ENCODE measurements around the gene SLC22A5.

Gene SLC22A5

GRCh38 chr5:132369474-132370180 is at the start of gene SLC22A5:
Gene SLC22A5, plus strand, starts transcription at chr5:132369710. Its CDS starts 263 bp downstream, at chr5:132369973.
- peak; percentile 90 for DNase-seq (ENCODE audit: low spot score)

GRCh38 chr5:132319975-132320374 is 49.5 kb upstream of the SLC22A5 start:
- no peak for DNase-seq (ENCODE audit: low spot score)

DNA sequence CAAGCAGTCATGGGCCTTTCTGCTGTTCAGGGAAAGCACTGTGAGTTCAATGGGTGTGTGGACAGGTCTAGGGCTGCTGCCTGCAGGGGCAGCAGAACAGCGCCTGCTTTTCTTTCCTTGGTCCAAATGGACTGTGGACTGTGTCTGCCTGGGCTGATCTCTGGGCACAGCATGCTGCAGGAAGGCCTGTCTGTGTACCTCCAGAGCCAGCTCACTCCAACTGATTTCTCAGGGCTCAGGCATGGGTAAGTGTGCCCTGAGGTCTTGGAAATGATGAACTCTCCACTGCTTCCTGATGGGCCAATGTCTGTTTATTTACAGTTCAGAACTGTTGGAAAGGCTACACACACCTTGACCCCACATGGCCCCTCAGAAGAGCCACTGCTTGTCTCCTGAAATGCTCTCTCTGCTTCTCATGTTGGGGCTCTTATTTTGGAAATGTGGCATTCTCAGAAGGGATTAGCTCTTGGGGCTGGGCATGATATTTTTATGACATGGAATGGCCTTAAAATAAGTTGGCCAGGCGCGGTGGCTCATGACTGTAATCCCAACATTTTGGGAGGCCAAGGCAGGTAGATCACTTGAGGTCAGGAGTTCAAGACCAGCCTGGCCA is 48.3 kb upstream of the SLC22A5 start:
- no peak for DNase-seq (ENCODE audit: low spot score)

DNA sequence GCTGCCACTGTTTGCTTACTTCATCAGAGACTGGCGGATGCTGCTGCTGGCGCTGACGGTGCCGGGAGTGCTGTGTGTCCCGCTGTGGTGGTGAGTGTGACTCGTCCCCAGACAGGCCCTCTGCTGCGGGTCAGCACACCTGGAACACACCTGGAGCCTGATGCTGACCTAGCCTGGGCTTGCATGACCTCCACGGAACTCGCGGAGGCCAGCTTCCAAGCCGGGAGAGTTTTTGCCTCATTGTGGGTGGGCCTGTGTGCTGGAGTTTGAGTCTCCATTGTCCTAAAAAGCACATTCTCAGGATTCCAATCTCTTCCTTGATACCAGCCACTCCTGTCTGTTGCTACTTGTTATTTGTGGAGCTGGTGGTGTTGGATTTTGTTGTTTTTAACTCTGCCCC is 47.2 kb upstream of the SLC22A5 start:
- no peak for DNase-seq (ENCODE audit: low spot score)

DNA sequence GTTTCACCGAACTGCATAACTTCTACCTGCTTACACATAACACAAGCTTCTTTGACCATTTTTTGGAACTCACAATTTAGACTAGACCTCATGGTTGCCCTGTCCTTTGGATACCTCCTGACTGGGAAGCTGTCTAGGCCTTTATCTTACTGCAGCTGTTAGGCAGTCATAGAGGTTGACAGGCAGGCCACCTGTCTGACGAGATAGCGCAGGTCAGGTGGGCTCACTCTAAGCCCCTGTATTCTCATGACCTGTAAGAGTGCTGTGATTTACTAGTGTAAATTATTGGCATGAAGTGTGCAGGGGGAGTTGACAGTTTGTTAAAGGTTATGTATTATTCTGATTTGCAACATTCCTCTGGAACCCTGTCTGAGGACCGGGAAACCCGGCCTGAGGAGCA is 46.3 kb upstream of the SLC22A5 start:
- no peak for DNase-seq (ENCODE audit: low spot score)

GRCh38 chr5:132325691-132326090 is 43.8 kb upstream of the SLC22A5 start:
- no peak for DNase-seq (ENCODE audit: low spot score)

DNA sequence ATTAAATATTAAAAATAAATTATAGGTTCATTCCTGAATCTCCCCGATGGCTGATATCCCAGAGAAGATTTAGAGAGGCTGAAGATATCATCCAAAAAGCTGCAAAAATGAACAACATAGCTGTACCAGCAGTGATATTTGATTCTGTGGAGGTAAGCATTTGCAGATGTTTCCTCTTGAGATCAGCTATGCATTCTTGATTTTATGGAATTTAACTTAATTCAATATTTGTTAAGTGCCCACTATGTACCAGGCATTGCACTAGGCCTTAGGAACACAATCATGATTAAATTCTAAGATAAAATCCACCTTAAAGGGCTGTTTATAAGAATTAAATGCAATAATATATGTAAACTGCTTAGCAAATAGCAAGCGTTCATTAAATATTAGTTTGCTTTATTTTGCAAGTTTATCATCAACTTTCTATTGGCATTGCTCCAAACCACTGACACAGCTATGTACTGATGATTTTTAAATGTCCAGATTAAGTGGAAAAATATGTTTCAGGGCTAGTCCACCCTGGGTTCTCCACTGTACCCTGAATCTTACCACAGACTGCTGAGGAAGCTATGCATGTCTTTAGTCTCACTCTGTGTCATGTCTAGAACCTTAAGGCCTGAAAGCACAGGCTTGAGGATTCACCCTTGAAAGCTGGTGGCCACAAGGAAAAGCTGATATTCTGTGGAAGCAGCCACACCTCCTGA is 42.1 kb upstream of the SLC22A5 start:
- no peak for DNase-seq (ENCODE audit: low spot score)

DNA sequence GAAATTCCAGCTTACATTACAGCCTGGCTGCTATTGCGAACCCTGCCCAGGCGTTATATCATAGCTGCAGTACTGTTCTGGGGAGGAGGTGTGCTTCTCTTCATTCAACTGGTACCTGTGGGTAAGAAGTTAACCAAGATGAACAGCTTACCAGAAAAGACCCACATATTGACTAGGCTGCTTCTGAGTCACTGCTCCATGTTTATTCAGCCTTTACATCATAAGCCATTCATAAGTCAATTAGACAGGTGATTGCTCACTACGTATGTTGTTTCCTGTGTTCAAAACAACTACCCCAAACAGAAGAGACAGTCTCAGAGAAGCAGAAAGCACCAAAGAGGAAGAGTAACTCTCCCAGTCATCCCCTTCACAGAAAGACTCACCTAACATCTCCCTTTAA is 34.7 kb upstream of the SLC22A5 start:
- no peak for DNase-seq (ENCODE audit: low spot score)

DNA sequence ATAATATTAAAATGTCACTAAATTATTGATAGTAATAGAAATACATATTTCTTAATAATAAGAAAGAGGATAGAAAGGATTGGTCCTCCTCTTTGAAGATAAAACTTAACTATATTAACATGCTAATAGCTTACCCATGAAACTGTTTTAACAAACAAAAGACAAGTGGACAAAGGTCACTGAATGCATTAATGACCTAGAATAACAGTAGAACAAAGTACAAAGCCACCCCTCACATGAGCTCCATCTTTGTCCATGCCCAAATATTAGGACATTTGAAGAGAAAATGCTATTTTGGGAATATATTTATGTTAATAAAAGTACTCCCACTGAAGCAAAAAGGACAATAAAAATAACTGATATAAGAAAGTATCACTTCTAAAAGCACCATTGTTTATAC is 34.1 kb upstream of the SLC22A5 start:
- DNase-seq (ENCODE audit: low spot score), result no peak

GRCh38 chr5:132339502-132339901 is 30.0 kb upstream of the SLC22A5 start:
- no peak for DNase-seq (ENCODE audit: low spot score)

DNA sequence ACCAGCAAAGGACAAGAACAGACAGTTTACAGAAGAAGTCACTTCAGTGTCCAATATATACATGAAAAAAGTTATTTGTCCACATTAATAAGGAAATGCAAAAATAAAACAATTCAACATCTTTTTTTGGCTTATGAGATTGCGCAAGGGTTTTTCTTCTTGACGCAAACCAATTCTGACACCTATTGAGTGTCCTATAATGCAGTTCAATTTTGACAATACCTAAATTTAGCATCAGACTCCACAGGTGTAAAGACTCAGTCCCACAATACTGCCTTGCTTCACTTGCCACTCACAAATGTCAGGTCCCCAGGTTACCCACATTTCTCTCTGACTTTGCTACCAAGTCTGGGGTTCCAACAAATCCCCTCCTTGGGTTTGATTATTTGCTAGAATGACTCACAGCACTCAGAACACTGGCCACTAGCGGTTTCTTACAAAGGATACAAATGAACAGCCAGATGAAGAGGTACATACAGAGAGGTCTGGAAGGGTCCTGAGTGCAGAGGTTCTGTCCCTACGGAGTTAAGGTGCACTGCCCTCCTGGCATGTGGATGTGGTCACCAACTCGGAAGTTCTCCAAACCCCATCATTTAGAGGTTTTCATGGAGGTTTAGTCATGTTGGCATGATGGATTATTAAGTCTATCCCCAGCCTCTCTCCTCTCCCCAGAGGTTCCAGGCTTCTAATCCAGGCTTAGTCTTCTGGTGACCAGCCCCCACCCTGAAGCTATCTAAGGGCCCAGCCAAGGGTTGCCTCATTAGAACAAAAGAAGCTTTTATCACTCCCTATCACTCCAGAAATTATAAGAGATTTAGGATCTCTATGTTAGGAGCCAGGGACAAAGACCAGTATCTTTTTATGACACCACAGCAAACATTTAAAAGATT is 27.0 kb upstream of the SLC22A5 start:
- DNase-seq (ENCODE audit: low spot score), result peak; percentile 69

DNA sequence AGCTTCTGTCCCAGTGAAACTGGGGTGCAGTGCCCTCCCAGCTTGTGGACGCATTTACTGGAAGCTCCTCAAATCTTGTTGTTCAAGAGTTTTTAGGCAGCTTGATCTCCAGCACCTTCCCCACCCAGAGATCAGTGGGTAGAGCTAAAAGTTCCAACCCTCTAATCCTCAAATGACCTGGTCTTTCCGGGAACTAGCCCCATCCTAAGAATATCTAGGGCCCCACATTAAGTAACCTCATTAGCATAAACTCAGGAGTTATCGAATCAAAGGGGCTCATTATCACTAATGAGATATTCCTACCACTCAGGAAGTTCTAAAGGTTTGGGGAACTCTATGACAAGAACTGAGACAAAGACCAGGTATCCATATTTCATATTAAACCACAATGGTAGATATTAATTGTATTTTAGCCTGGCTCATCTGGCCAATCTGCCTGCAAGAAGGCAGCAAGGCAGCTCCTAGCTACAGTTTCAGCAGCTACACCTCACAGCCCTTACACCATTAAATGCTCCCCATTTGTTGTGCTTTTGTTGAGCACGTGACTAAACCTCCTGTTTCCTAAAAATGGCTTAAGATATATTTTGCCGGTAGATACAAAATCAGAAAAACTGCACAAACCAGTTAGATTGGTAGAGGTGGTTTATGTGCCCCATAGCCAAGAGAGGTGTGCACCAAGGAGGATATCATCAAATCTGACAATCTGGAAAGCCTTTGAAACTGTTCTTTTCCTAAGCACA is 24.6 kb upstream of the SLC22A5 start:
- no peak for DNase-seq (ENCODE audit: low spot score)

DNA sequence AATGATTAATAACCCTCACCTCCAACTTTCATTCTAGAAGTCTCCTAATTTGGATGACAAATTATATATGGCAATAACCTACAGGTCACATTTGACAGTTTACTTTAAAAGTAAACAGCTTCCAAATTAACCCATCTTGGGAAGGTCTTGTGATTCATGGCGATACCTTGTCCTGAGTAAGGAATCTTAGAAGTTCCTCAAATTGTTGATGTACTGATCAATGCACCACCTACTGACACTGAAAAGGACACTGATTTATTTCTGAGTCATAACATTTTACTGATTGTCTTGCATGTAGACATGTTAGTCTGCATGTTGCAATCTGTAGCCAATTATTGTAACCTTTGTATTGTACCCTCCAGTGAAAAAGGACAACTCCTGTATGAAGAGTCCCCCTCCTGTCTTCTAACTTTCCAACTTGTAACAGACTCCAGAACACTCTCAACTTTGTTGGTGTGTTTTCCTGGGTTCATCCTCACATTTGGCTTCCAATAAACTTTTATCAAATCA is 16.0 kb upstream of the SLC22A5 start:
- DNase-seq (ENCODE audit: low spot score), result no peak

DNA sequence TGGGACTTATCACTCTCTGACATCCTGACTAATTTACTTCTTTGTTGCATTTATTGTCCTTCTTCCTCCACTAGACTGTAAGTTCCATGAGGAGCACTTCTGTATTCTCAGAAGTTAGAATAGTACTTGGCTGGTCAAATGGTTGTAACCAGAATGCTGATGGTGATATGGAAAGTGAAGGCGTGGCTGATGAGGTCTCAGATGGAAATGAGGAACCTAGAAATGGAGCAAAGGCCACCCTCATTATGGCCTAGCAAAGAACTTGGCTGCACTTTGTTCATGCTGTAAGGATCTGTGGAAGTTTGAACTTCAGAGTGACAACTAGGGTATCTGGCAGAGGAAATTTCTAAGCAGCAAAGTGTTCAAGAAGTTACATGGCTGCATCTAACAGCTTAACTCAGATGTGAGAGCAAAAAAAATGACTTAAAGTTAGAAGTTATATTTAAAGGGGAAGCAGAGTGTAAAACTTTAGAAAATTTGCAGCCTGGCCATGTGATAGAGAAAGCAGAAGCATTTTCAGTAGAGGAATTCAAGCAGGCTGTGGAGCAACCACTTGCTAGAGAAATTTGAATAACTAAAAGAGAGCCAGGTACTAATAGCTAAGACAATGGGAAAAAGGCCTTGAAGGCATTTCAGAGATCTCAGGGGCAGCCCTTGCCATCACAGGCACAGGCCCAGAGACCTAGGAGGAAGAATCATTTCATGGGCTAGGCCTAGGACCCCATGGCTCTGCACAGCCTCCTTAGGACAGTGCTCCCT is 14.9 kb upstream of the SLC22A5 start:
- no peak for DNase-seq (ENCODE audit: low spot score)

DNA sequence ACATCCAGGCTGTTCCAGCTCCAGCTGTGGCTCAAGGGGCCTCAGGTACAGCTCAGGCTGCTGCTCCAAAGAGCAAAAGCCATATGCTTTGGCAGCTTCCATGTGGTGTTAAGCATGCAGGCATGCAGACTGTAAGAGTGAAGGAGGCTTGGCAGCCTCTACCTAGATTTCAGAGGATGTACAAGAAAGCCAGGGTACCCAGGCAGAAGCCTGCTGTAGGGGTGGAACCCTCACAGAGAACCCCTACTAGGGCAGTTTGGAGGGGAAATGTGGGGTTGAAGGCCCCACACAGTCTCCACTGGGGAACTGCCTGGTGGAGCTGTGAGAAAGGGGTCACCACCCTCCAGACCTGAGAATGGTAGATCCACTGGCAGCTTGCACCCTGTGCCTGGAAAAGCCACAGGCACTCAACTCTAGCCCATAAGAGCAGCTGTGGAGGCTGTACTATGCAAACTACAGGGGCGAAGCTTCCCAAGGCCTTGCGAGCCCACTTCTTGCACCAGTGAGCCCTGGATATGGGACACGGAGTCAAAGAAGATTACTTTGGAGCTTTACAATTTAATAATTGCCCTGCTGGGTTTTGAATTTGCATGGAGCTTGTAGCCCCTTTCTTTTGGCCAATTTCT is 14.3 kb upstream of the SLC22A5 start:
- no peak for DNase-seq (ENCODE audit: low spot score)

GRCh38 chr5:132358775-132359174 is 10.7 kb upstream of the SLC22A5 start:
- no peak for DNase-seq (ENCODE audit: low spot score)

DNA sequence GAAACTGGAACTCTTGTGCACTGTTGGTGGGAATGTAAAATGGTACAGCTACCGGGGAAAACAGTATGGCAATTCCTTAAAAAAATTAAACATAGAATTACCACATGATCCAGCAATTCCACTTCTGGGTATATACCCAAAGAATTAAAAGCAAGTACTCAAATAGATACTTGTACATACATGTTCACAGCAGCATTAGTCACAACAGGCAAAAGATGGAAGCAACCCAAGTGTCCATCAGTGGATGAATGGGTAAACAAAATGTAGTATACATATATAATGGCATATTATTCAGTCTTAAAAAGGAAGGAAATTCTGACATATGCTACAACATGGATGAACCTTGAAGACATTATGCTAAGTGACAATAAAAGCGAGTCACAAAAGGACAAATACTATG is 7.4 kb upstream of the SLC22A5 start:
- DNase-seq (ENCODE audit: low spot score), result no peak

- DNase-seq (ENCODE audit: low spot score), result no peak
Measured at GRCh38 chr5:132363431-132364112, 5.9 kb upstream of the SLC22A5 start.

GRCh38 chr5:132364319-132364718 is 5.2 kb upstream of the SLC22A5 start:
- DNase-seq (ENCODE audit: low spot score), result no peak

GRCh38 chr5:132365213-132365612 is 4.3 kb upstream of the SLC22A5 start:
- no peak for DNase-seq (ENCODE audit: low spot score)

All from D341Med (cell line).